Fibroblast of the aortic adventitia (primary cell): ENCODE data around the gene MRC1. TPM values are rescaled to one million over a fixed set of nuclear protein-coding genes. Genes with fewer than 3 reads are reported as not detected.
"Not testable (repeated sequence)": the region's sequence is repeated elsewhere in the genome, so short reads cannot be mapped to it uniquely, and the experiment has no call there.

Experiments used
- DNase-seq: peaks from one replicate; pipeline ENCODE4 v3.0.0-alpha.2; 2010; ENCODE audit warnings: low read depth
- H3K4me3 ChIP-seq: 2 replicates; pipeline ENCODE4 v1.5.1; 2011; ENCODE audit warnings: low read depth, mild to moderate bottlenecking, control low read depth, low read length, moderate library complexity
- small RNA-seq: library from RNA; depleted of rRNA; stranded (forward); fragments of <200 nt; gene quantifications from one replicate; pipeline ENCODE3, GENCODE V24; 2012
- total RNA-seq: library from RNA; depleted of rRNA; stranded (reverse); fragments of >200 nt; gene quantifications from 2 replicates; pipeline ENCODE4 v1.2.3, GENCODE V29; 2012; ENCODE audit warnings: low replicate concordance
- TF ChIP-seq, protein P1 (sequence below): IDR thresholded peaks from 2 replicates; pipeline ENCODE4 v1.5.1; 2011; ENCODE audit warnings: mild to moderate bottlenecking, low read length, control low read depth, inconsistent platforms; ENCODE audit not compliant: insufficient read depth

The MRC1 gene
- total RNA-seq, 1 donor, result 0.09 TPM

DNA sequence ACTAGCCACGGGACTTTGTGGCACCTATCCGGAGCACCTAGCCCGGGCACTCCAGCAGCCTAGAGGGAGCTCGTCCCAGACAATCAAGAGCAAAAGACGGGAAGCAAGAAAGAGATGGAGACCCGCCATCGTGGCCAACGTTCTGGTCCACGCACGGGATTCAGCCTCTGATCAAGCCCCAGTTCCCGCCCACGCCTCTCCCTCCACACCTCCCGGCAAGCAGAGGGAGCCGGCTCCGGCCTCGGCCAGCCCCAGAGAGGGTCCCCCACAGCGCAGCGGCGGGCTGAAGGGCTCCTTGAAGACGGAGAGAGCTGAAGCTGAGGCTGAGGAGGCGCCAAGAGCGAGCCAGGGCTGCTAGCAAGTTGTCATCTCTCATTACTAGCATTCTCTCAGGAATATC, 141.6 kb downstream of the MRC1 start:
- no peak for DNase-seq
- H3K4me3 ChIP-seq, result no peak overlapping the region
- TF ChIP-seq, protein P1, sequence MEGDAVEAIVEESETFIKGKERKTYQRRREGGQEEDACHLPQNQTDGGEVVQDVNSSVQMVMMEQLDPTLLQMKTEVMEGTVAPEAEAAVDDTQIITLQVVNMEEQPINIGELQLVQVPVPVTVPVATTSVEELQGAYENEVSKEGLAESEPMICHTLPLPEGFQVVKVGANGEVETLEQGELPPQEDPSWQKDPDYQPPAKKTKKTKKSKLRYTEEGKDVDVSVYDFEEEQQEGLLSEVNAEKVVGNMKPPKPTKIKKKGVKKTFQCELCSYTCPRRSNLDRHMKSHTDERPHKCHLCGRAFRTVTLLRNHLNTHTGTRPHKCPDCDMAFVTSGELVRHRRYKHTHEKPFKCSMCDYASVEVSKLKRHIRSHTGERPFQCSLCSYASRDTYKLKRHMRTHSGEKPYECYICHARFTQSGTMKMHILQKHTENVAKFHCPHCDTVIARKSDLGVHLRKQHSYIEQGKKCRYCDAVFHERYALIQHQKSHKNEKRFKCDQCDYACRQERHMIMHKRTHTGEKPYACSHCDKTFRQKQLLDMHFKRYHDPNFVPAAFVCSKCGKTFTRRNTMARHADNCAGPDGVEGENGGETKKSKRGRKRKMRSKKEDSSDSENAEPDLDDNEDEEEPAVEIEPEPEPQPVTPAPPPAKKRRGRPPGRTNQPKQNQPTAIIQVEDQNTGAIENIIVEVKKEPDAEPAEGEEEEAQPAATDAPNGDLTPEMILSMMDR, result no peak

DNA sequence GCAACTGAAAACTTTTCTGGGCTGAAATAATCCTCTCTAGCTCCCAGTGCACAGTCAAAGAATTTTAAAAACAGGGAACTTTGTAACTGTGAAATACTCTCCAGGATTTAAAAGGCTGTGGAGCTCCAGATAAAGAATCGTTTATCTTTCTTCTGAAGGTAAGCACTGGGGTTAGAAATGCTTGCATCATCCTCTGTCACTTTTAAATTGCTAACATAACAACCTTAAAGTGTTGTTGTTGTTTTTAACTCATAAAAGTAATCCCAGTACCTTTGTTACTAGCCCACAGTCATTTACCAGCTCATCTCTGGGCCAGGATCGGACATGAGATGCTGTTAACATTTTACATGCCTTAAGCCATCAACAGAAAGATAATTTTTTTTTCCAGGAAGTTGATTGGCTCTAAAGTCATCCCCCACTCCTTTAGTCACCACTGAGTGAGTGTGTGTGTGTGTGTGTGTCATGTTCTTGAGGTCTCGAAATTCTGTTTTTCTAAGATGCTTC, 142.8 kb downstream of the MRC1 start, which contains the start of gene SLC39A12:
Gene SLC39A12 (plus strand): TSS at position 51 of the 504 bp plus-strand sequence. CDS start 1,359 bp downstream, outside the sequence.
- H3K4me3 ChIP-seq, result no peak within 1 kb of the TSS
- TF ChIP-seq, protein P1, result no peak
- peak; percentile 70 for DNase-seq

DNA sequence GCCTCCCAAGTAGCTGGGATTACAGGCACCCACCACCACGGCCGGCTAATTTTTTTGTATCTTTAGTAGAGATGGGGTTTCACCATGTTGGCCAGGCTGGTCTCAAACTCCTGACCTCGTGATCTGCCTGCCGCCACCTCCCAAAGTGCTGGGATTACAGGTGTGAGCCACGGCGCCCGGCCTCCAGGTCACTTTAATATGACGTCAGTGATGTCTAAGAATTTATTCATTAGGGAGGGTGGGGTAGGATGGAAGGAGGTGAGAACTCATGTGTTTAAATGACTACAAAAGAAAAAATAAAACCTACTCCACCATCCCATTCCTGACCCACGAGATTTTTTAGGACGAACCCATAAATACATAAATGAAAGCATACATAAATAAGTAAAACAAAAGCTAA, 145.2 kb downstream of the MRC1 start:
- DNase-seq, H3K4me3 ChIP-seq: not testable (repeated sequence)

DNA sequence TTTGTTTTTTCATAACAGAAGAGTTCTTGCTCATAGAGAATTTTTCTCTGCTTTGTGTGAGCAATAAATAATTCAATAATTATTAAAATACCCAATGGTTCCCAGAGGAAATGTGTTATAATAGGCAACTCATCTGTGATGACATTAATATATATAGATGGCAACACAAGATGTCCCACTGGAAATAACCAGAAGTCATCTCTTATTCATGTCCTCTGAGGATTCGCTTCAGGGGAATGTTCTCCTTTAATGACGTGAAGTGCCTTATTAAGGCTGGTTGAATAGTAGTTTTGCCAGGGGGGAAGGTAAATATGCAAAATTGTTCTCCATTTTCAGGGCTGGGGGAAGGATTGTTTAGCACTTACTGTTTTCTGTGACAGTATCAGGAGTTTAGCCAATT, 145.7 kb downstream of the MRC1 start:
- TF ChIP-seq, protein P1, result no peak
- peak; percentile 13 for DNase-seq
- no peak overlapping the region for H3K4me3 ChIP-seq

DNA sequence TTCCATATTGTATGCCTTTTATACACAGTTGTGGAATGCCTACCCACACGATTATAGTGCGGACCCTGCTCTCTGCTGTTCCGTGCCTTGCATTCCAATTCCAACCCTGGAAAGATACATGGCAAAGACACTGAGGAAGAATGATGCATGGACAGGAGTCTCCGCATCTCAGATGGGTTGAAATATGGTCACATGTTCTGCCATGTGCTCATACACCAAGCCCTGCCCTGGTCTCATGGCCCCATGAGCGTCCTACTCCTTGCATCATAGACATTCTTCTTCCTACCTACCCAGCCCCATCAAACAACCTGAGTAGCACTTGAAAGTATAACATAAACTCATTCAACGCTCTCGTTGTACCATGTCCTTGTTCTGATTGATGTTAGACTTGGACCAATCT, 148.9 kb downstream of the MRC1 start:
- TF ChIP-seq, protein P1, result no peak

DNA sequence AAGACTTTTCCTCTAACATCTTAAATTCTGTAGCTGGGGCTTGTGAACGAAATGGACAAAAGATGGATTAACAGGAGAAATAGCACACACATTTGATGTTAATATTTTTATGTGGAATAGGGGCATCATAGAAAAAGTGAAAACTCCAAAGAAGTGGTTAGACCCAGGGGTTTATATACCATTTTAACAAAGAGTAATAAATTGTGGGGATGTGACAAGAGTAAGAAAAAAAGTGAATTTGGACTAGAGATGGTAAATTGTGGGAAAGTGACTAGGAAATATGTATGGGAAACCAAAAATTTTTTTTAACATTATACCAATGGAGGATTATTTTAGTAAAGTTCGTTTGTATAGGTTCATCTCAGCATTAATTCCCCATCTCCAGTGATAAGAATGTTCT, 150.7 kb downstream of the MRC1 start:
- no peak overlapping the region for H3K4me3 ChIP-seq
- DNase-seq, result no peak
- TF ChIP-seq, protein P1, result no peak

More for the DNA sequence above, 148.9 kb downstream of the MRC1 start:
- DNase-seq, result no peak
- H3K4me3 ChIP-seq, result no peak overlapping the region

Small RNA genes lying within 50 kb of the gene (small RNA-seq; reads per million reads assigned to genes)
- not detected for gene MIR511

Other genes starting within 250 kb of the MRC1 start
- gene HACD1, start 192.0 kb upstream of the MRC1 start, total RNA-seq, result 7.0 and 18.4 TPM in 2 replicates
- gene STAM, start 165.2 kb upstream of the MRC1 start, total RNA-seq, result 32.0 and 40.6 TPM in 2 replicates
- 0.09 and 0.16 TPM in 2 replicates for gene TMEM236, start 57.1 kb upstream of the MRC1 start, total RNA-seq
- not detected in 2 replicates for gene SLC39A12, start 142.6 kb downstream of the MRC1 start, total RNA-seq